Measurements from ENCODE around the gene ZNF341. TPM values are rescaled to one million over a fixed set of nuclear protein-coding genes. Genes with fewer than 3 reads are reported as not detected.
A peak's percentile ranks its signal among the peaks of the same experiment; 100 is the strongest.
"Not testable (repeated sequence)": the region's sequence is repeated elsewhere in the genome, so short reads cannot be mapped to it uniquely, and the experiment has no call there.

ZNF341 gene
- total and polyA plus RNA-seq, 10 donors: 2.3 to 6.7 (median 4.5) TPM

- Histone ChIP-seq H3K27me3 (replicated peaks in 1 of 7) (no peaks in the 10 kb centered on the region), H3K4me1 (no peaks in the 10 kb centered on the region), H3K36me3 (peaks cover 0 to 66% (median 27%) of the 10 kb centered on the region in 6 donors), H3K27ac (no peak overlapping the region), H3K9me3 (no peaks in the 10 kb centered on the region), H3K4me3 (no peak overlapping the region)
- intact Hi-C loops (cut with DNase I; ENCODE audit: low total_unique reads): no loop called here
- WGBS, 5 donors: 94 to 97% (median 95%) methylated on average over 12 of the region's 12 CpGs
- no peak for DNase-seq
- no peak for TF ChIP-seq POLR2AphosphoS5 (IDR thresholded peaks at IDR 0.05)
- no peak for TF ChIP-seq POLR2A (IDR thresholded peaks at IDR 0.05)
- no peak for TF ChIP-seq CTCF (IDR thresholded peaks at IDR 0.05 in 8 of 11, conservative IDR thresholded peaks at IDR 0.05 in 3 of 11)
Observed at GRCh38 chr20:33746325-33746998, 14.7 kb downstream of the ZNF341 start.

GRCh38 chr20:33751775-33752174 lies 20.0 kb downstream of the ZNF341 start:
- peaks cover 0 to 96% (median 36%) of the 10 kb centered on the region in 6 donors for H3K36me3 ChIP-seq
- H3K4me3 ChIP-seq: no peak overlapping the region
- no peak for DNase-seq
- no peaks in the 10 kb centered on the region for H3K9me3 ChIP-seq
- 90 to 95% (median 93%) methylated on average over 4 of the region's 4 CpGs for WGBS, 5 donors
- H3K4me1 ChIP-seq: peaks cover 0 to 9% (median 0%) of the 10 kb centered on the region in 6 donors
- no peaks in the 10 kb centered on the region for H3K27me3 ChIP-seq (replicated peaks in 1 of 7)
- TF ChIP-seq POLR2AphosphoS5 (IDR thresholded peaks at IDR 0.05) (no peak), CTCF (IDR thresholded peaks at IDR 0.05 in 8 of 11, conservative IDR thresholded peaks at IDR 0.05 in 3 of 11) (no peak), POLR2A (IDR thresholded peaks at IDR 0.05) (no peak)
- intact Hi-C loops (cut with DNase I; ENCODE audit: low total_unique reads): no loop called here
- no peak overlapping the region for H3K27ac ChIP-seq

- H3K27ac ChIP-seq: no peak overlapping the region
- no peaks in the 10 kb centered on the region for H3K27me3 ChIP-seq (replicated peaks in 1 of 7)
- no peak for TF ChIP-seq POLR2AphosphoS5 (IDR thresholded peaks at IDR 0.05)
- TF ChIP-seq POLR2A (IDR thresholded peaks at IDR 0.05): no peak
- no peak for TF ChIP-seq CTCF (IDR thresholded peaks at IDR 0.05 in 8 of 11, conservative IDR thresholded peaks at IDR 0.05 in 3 of 11)
- DNase-seq: no peak
- H3K9me3 ChIP-seq: peaks cover 0 to 11% (median 7%) of the 10 kb centered on the region in 8 donors
- H3K36me3 ChIP-seq: peaks cover 0 to 99% (median 45%) of the 10 kb centered on the region in 6 donors
- WGBS, 5 donors: 95 to 100% (median 98%) methylated on average over 7 of the region's 7 CpGs
- H3K4me1 ChIP-seq: peaks cover 0 to 9% (median 0%) of the 10 kb centered on the region in 6 donors
- intact Hi-C loops (cut with DNase I; ENCODE audit: low total_unique reads): no loop called here
- no peak overlapping the region for H3K4me3 ChIP-seq
Observed at GRCh38 chr20:33753143-33753542, 21.3 kb downstream of the ZNF341 start.

DNA sequence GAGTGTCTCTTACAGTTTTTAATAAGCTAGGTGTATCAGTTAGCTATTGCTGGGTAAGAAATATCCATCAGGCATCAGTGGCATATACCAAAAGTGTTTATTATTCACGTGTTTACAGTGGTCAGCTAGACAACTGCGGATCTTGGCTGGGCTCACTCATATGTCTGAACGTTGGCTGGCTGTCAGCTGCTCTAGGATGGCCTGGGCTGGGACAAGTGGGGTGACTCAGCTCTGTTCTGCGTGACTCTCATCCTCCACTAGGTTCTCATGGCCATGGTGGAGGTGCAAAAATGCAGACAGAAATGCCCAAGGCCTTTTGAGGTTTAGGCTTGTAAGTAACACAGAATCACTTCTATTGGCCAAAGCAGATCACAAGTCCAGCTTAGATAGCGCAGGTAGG lies 22.0 kb downstream of the ZNF341 start:
- DNase-seq: no peak
- Histone ChIP-seq H3K9me3 (peaks cover 0 to 11% (median 7%) of the 10 kb centered on the region in 8 donors), H3K4me1 (peaks cover 0 to 9% (median 0%) of the 10 kb centered on the region in 6 donors), H3K27ac (no peak overlapping the region), H3K36me3 (peaks cover 0 to 99% (median 49%) of the 10 kb centered on the region in 6 donors), H3K27me3 (replicated peaks in 1 of 7) (no peaks in the 10 kb centered on the region), H3K4me3 (no peak overlapping the region)
- intact Hi-C loops (cut with DNase I; ENCODE audit: low total_unique reads): no loop called here
- WGBS, 5 donors: 90 to 96% (median 94%) methylated on average over 5 of the region's 5 CpGs
- TF ChIP-seq POLR2AphosphoS5 (IDR thresholded peaks at IDR 0.05) (no peak), CTCF (IDR thresholded peaks at IDR 0.05 in 8 of 11, conservative IDR thresholded peaks at IDR 0.05 in 3 of 11) (no peak), POLR2A (IDR thresholded peaks at IDR 0.05) (no peak)

DNA sequence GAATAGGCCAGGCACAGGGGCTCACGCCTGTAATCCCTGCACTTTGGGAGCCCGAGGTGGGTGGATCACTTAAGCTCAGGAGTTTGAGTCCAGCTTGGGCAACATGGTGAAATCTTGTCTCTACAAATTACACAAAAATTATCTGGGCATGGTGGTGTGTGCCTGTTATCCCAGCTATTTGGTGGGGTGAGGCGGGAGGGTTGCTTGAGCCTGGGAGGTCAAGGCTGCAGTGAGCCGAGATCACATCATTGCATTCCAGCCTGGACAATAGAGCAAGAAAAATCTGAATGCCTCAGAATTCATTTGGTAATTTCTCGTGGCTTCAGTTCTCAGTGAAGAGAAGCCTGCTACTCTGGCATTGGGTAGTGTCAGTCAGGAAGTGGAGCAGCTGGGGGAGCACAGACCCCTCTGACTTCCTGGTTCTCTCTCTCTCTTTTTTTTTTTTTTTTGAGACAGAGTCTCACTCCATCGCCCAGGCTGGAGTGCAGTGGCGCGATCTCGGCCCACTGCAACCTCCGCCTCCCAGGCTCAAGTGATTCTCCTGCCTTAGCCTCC lies 24.2 kb downstream of the ZNF341 start:
- intact Hi-C loops (cut with DNase I; ENCODE audit: low total_unique reads); H3K4me3 ChIP-seq; DNase-seq; H3K4me1 ChIP-seq; H3K27me3 ChIP-seq (replicated peaks in 1 of 7): not testable (repeated sequence)
- 62 to 72% (median 67%) methylated on average over 10 of the region's 10 CpGs for WGBS, 5 donors
- H3K36me3 ChIP-seq: peaks cover 0 to 98% (median 40%) of the 10 kb centered on the region in 6 donors
- H3K27ac ChIP-seq: peak overlapping the region in 4 of 8 donors; percentile 20 to 53 (median 33)
- peaks cover 0 to 11% (median 7%) of the 10 kb centered on the region in 8 donors for H3K9me3 ChIP-seq

All from spleen (tissue), 11 donors.